NT2/D1 (cell line): ENCODE measurements around the gene ACVRL1.

ENCODE experiments used
- DNase-seq: peaks from one replicate; pipeline ENCODE4 v3.0.0-alpha.2; 2011; ENCODE audit warnings: low read depth, low spot score
- H3K27me3 ChIP-seq: 2 replicates; pipeline ENCODE4 v1.6.0; 2011; ENCODE audit warnings: mild to moderate bottlenecking; ENCODE audit not compliant: insufficient read length, insufficient read depth
- H3K36me3 ChIP-seq: 2 replicates; pipeline ENCODE4 v1.6.1; 2011; ENCODE audit warnings: mild to moderate bottlenecking, low read length, mixed read lengths; ENCODE audit not compliant: insufficient read depth, insufficient read length
- H3K4me1 ChIP-seq: 2 replicates; pipeline ENCODE4 v1.5.1; 2011; ENCODE audit not compliant: insufficient read depth, insufficient read length
- H3K4me3 ChIP-seq: 2 replicates; pipeline ENCODE4 v1.5.1; 2011; ENCODE audit warnings: low read depth; ENCODE audit not compliant: insufficient read length
- H3K9ac ChIP-seq: 2 replicates; pipeline ENCODE4 v1.6.0; 2011; ENCODE audit warnings: low read depth; ENCODE audit not compliant: insufficient read length
- H3K9me3 ChIP-seq: 2 replicates; pipeline ENCODE4 v1.5.1; 2011; ENCODE audit warnings: mild to moderate bottlenecking, low read length; ENCODE audit not compliant: insufficient read depth
- SUZ12 ChIP-seq: IDR thresholded peaks from 2 replicates; pipeline ENCODE4 v1.6.1; 2011; ENCODE audit not compliant: insufficient read length, insufficient read depth; ENCODE audit errors: extremely low read depth
- YY1 ChIP-seq: IDR thresholded peaks from 2 replicates; pipeline ENCODE4 v1.6.1; 2011; ENCODE audit not compliant: insufficient read length, insufficient read depth
- ZNF274 ChIP-seq: IDR thresholded peaks from 2 replicates; pipeline ENCODE4 v1.6.1; 2011; ENCODE audit warnings: mild to moderate bottlenecking, low read depth, low read length

ACVRL1 gene

DNA sequence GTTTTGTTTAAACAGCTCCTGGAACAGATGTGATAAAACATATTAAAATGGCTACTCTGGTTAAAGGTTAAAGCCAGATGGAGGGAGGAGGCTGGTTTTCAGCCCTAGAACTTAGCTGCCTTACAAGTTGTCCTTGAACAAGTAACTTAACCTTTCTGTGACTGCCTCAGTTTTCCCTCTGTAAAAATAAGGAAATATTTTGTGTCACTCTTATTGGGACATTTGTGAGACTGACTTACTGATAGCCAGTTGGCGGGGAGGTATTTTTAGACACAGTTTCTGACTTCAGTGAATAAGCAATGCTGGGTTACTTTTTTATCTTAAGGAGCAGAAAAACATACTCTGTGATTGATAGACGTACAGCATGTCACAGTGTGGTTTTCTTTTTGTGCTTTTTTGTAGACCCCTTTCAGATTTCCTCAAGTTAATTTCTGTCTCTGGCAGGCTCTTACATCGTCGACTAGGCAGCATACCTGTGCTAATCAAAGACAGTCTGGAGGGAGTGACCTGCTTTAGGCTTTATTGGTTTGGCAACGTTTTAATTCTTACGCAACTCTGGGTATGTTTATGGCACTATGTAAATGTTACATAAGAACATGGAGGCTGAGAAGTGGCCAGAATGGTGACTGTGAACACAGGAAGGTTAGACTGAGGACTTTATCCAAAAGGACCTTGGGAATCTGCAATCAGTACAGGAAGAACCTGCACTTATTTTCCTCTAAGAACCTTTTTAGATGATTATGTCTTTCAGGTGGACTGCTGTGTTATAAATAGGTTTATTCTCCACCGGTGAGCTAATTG, 47.5 kb downstream of the ACVRL1 start:
- H3K9ac ChIP-seq = no peak overlapping the region
- no peaks in the 10 kb centered on the region for H3K4me1 ChIP-seq
- no peaks in the 10 kb centered on the region for H3K9me3 ChIP-seq
- peaks cover 13% of the 10 kb centered on the region for H3K36me3 ChIP-seq
- TF ChIP-seq ZNF274 = no peak
- no peak for TF ChIP-seq YY1
- TF ChIP-seq SUZ12 = no peak
- H3K4me3 ChIP-seq = no peak overlapping the region
- peaks cover 14% of the 10 kb centered on the region for H3K27me3 ChIP-seq
- no peak for DNase-seq

GRCh38 chr12:51955702-51956101, 48.4 kb downstream of the ACVRL1 start:
- H3K9me3 ChIP-seq = no peaks in the 10 kb centered on the region
- H3K36me3 ChIP-seq = peaks cover 20% of the 10 kb centered on the region
- no peak for DNase-seq
- no peak overlapping the region for H3K9ac ChIP-seq
- no peaks in the 10 kb centered on the region for H3K4me1 ChIP-seq
- no peak overlapping the region for H3K4me3 ChIP-seq
- TF ChIP-seq SUZ12 (no peak), YY1 (no peak), ZNF274 (no peak)
- H3K27me3 ChIP-seq = peaks cover 5% of the 10 kb centered on the region

- H3K9me3 ChIP-seq = no peaks in the 10 kb centered on the region; the same call in 1 of the 2 replicates
- H3K9ac ChIP-seq = no peak overlapping the region
- no peaks in the 10 kb centered on the region for H3K4me1 ChIP-seq
- peaks cover 24% of the 10 kb centered on the region for H3K36me3 ChIP-seq
- no peak for DNase-seq
- no peaks in the 10 kb centered on the region for H3K27me3 ChIP-seq
- TF ChIP-seq ZNF274 (no peak), SUZ12 (no peak), YY1 (no peak)
- no peak overlapping the region for H3K4me3 ChIP-seq
These were observed 51.2 kb downstream of the ACVRL1 start for GRCh38 chr12:51958542-51958941.

- H3K9me3 ChIP-seq = no peaks in the 10 kb centered on the region; the same call in 1 of the 2 replicates
- H3K4me1 ChIP-seq = no peaks in the 10 kb centered on the region
- peaks cover 24% of the 10 kb centered on the region for H3K36me3 ChIP-seq
- DNase-seq = no peak
- H3K9ac ChIP-seq = no peak overlapping the region
- no peak overlapping the region for H3K4me3 ChIP-seq
- H3K27me3 ChIP-seq = no peaks in the 10 kb centered on the region
- TF ChIP-seq SUZ12 (no peak), YY1 (no peak), ZNF274 (no peak)
These were observed 51.9 kb downstream of the ACVRL1 start for GRCh38 chr12:51959211-51959610.

DNA sequence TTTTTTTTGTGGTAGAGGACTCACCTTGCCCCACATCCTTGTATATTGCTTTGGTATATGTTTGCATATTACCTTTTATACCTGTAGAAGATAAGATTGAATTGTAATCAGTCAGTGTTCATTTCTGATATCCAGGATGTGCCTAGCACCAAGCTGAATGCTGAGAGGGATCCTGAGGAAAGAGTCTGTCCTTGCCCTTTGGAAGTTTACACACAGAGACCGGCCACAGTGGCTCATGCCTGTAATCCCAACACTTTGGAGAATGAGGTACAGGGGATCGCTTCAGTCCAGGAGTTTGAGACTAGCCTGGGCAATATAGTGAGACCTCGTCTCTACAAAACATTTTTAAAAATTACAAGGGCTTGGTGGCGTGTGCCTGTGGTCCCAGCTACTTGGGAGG, 52.6 kb downstream of the ACVRL1 start:
- Histone ChIP-seq H3K27me3 (no peaks in the 10 kb centered on the region), H3K36me3 (peaks cover 24% of the 10 kb centered on the region)
- TF ChIP-seq ZNF274 (no peak), SUZ12 (no peak), YY1 (no peak)

DNA sequence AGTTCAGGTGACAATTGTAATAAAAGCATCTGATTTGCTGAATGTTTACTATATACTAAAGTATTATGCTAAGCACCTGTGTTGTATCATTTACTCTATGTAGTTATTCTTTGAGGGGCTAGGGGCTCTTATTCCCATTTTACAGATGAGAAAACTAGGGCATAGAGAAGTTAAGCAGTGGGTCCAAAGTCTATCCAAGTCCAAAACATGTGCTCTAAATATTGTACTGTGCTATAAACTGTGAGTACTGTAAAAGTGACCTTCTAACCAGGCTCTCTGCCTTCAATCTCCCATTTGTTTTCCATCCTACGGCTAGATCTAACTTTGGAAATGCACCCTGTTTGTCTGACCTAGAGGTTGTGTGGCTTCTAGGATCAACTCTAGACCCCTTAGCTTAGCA, 53.2 kb downstream of the ACVRL1 start:
- peaks cover 6% of the 10 kb centered on the region for H3K9me3 ChIP-seq
- TF ChIP-seq ZNF274 (no peak), YY1 (no peak), SUZ12 (no peak)
- no peak overlapping the region for H3K4me3 ChIP-seq
- H3K36me3 ChIP-seq = peaks cover 24% of the 10 kb centered on the region
- no peak for DNase-seq
- no peaks in the 10 kb centered on the region for H3K27me3 ChIP-seq
- H3K4me1 ChIP-seq = no peaks in the 10 kb centered on the region
- H3K9ac ChIP-seq = no peak overlapping the region

More for the DNA sequence above, 52.6 kb downstream of the ACVRL1 start:
- DNase-seq = no peak
- no peaks in the 10 kb centered on the region for H3K4me1 ChIP-seq
- H3K9ac ChIP-seq = no peak overlapping the region
- H3K4me3 ChIP-seq = no peak overlapping the region
- H3K9me3 ChIP-seq = peaks cover 4% of the 10 kb centered on the region

- H3K9me3 ChIP-seq = peaks cover 6% of the 10 kb centered on the region
- H3K4me3 ChIP-seq = no peak overlapping the region
- peaks cover 24% of the 10 kb centered on the region for H3K36me3 ChIP-seq
- TF ChIP-seq SUZ12 = no peak
- no peak for TF ChIP-seq ZNF274
- TF ChIP-seq YY1 = no peak
- H3K27me3 ChIP-seq = no peaks in the 10 kb centered on the region
- H3K4me1 ChIP-seq = no peaks in the 10 kb centered on the region
- DNase-seq = no peak
- H3K9ac ChIP-seq = no peak overlapping the region
These were observed 53.6 kb downstream of the ACVRL1 start for GRCh38 chr12:51960890-51961289.
